Panc1 (cell line): ENCODE data around the gene JOSD2.

Experiments
- CTCF ChIP-seq: fragments of 450-650 bp; IDR thresholded peaks from 2 replicates; pipeline ENCODE4 v1.5.1; 2017; ENCODE audit warnings: mild to moderate bottlenecking
- POLR2AphosphoS5 ChIP-seq: IDR thresholded peaks from 2 replicates; pipeline ENCODE4 v1.6.1; 2012; ENCODE audit warnings: mild to moderate bottlenecking, low read depth, low read length, moderate library complexity

- no peak for TF ChIP-seq CTCF
- no peak for TF ChIP-seq POLR2AphosphoS5
Observed at GRCh38 chr19:50481351-50482149, 29.4 kb downstream of the JOSD2 start.
